HepG2 (cell line): ENCODE data around the gene ILRUN. TPM values are rescaled to one million over a fixed set of nuclear protein-coding genes. Genes with fewer than 3 reads are reported as not detected.

Source experiments
- ATAC-seq: fragments of 200-7000 bp; cut with Tn5 transposase; 3 replicates; pipeline ENCODE4 v1.9.1; 2020; ENCODE audit warnings: mild to moderate bottlenecking, moderate library complexity
- BruUV-seq: library from RNA; stranded (reverse); fragments of 400-500 nt; replicated peaks from 2 replicates; lab custom pipeline; 2021; lab: Mats Ljungman, UMichigan
- CTCF ChIA-PET: fragments of 300-600 bp; formaldehyde crosslinking; extraction: SDS; loops from one replicate; lab custom pipeline; 2021; ENCODE audit warnings: low total read pairs, inconsistent platforms, low intra/inter-chr PET ratio; lab: Yijun Ruan, JAX
- POLR2A ChIA-PET: fragments of 350-600 bp; sonication (Branson Sonifier 250); formaldehyde crosslinking; loops from one replicate; lab custom pipeline; 2020; ENCODE audit warnings: antibody characterized with exemption, inconsistent platforms; lab: Yijun Ruan, JAX
- DNase-seq: peaks from one replicate; pipeline ENCODE4 v3.0.0-alpha.2; 2015; ENCODE audit warnings: low spot score
- FAIRE-seq: peaks from 3 replicates; lab custom pipeline; 2011; peaks lifted over from hg19 to GRCh38; lab: Jason Lieb, UNC
- H2AFZ ChIP-seq: one replicate; pipeline ENCODE4 v1.6.1; 2011; ENCODE audit warnings: low read length, inconsistent platforms
- H3K27ac ChIP-seq: fragments of 300-600 bp; 3 replicates; pipeline ENCODE4 v1.8.0; 2011; ENCODE audit warnings: mixed run types, mild to moderate bottlenecking, mixed read lengths, low read length, inconsistent platforms; ENCODE audit not compliant: insufficient read depth; ENCODE audit errors: extremely low read length
- H3K27me3 ChIP-seq, 2 experiments: fragments of 200-600 bp in 1 of 2; 2 replicates in 1 of 2; 3 replicates in 1 of 2; pipeline versions ENCODE4 v1.6.0 to v1.8.0; 2011; ENCODE audit warnings: low read length in 2 of 2, mild to moderate bottlenecking in 2 of 2, moderate library complexity in 2 of 2, inconsistent platforms in 1 of 2; ENCODE audit not compliant: insufficient read depth in 2 of 2, control insufficient read depth in 1 of 2
- H3K36me3 ChIP-seq, 2 experiments: fragments of 200-600 bp in 1 of 2; replicated peaks in 1 of 2; 2 replicates in 1 of 2; 3 replicates in 1 of 2; pipeline versions ENCODE4 v1.5.1 to v1.8.0; 2011; ENCODE audit warnings: low read length in 2 of 2, inconsistent platforms in 1 of 2; ENCODE audit not compliant: insufficient read depth in 2 of 2, control insufficient read depth in 1 of 2
- H3K4me1 ChIP-seq: 2 replicates; pipeline ENCODE4 v1.5.1; 2012; ENCODE audit warnings: low read length, inconsistent platforms; ENCODE audit not compliant: insufficient read depth
- H3K4me2 ChIP-seq: 2 replicates; pipeline ENCODE4 v1.6.0; 2011; ENCODE audit warnings: low read depth, low read length, inconsistent platforms
- H3K4me3 ChIP-seq, 3 experiments: fragments of 200-600 bp in 1 of 3; sonication (generic), shearing (Covaris generic) in 1 of 3; replicated peaks in 1 of 3; 2 replicates each; pipeline ENCODE4 v1.5.1; 2011 to 2016; ENCODE audit warnings: low read length in 3 of 3, inconsistent platforms in 2 of 3, low read depth in 2 of 3, mild to moderate bottlenecking in 2 of 3, control low read depth in 1 of 3, mixed read lengths in 1 of 3; ENCODE audit not compliant: insufficient read depth in 1 of 3
- H3K79me2 ChIP-seq: one replicate; pipeline ENCODE4 v1.6.1; 2011; ENCODE audit warnings: low read length, inconsistent platforms; ENCODE audit not compliant: insufficient read depth
- H3K9ac ChIP-seq: 2 replicates; pipeline ENCODE4 v1.6.0; 2011; ENCODE audit warnings: mild to moderate bottlenecking, low read depth, low read length, inconsistent platforms; ENCODE audit not compliant: insufficient read depth
- H3K9me3 ChIP-seq: 2 replicates; pipeline ENCODE4 v1.5.1; 2012; ENCODE audit warnings: mild to moderate bottlenecking, low read length
- H4K20me1 ChIP-seq: 2 replicates; pipeline ENCODE4 v1.6.0; 2011; ENCODE audit warnings: inconsistent platforms, mild to moderate bottlenecking, low read length, moderate library complexity; ENCODE audit not compliant: insufficient read depth
- ARID3A ChIP-seq: IDR thresholded peaks from 2 replicates; pipeline ENCODE4 v1.6.1; 2012; ENCODE audit warnings: low read depth, low read length, improper control_type of control experiment
- ESRRA ChIP-seq: sonication (generic); formaldehyde crosslinking; IDR thresholded peaks from 2 replicates; pipeline ENCODE4 v1.5.1; 2020; ENCODE audit warnings: mild to moderate bottlenecking, low read depth, missing genetic modification reagents
- KDM5A ChIP-seq: fragments of 200-600 bp; sonication (generic); IDR thresholded peaks from 2 replicates; pipeline ENCODE4 v1.7.0; 2018; ENCODE audit warnings: antibody characterized with exemption, mild to moderate bottlenecking, low read length, borderline replicate concordance
- MYPOP ChIP-seq: sonication (generic); formaldehyde crosslinking; IDR thresholded peaks from 2 replicates; pipeline ENCODE4 v1.8.1; 2023; ENCODE audit warnings: mild to moderate bottlenecking, moderate library complexity, missing genetic modification reagents
- NFAT5 ChIP-seq: sonication (generic); formaldehyde crosslinking; IDR thresholded peaks from 2 replicates; pipeline ENCODE4 v1.4.0; 2020; ENCODE audit warnings: missing genetic modification reagents
- NKX3-1 ChIP-seq: sonication (generic); formaldehyde crosslinking; IDR thresholded peaks from 2 replicates; pipeline ENCODE4 v1.5.0; 2020; ENCODE audit warnings: missing genetic modification reagents
- RNF2 ChIP-seq: fragments of 450-650 bp; conservative IDR thresholded peaks from 2 replicates; pipeline ENCODE4 v1.6.1; 2016; ENCODE audit warnings: low read depth
- XRCC5 ChIP-seq: fragments of 200-400 bp; formaldehyde crosslinking; optimal IDR thresholded peaks from 2 replicates; pipeline ENCODE3; 2017; ENCODE audit warnings: mild to moderate bottlenecking, low read length
- ZNF280B ChIP-seq: sonication (generic); formaldehyde crosslinking; IDR thresholded peaks from 2 replicates; pipeline ENCODE4 v1.5.0; 2020; ENCODE audit warnings: missing genetic modification reagents, mild to moderate bottlenecking, borderline replicate concordance
- ZNF383 ChIP-seq: sonication (generic); formaldehyde crosslinking; IDR thresholded peaks from 2 replicates; pipeline ENCODE4 v1.4.0; 2020; ENCODE audit warnings: missing genetic modification reagents, mild to moderate bottlenecking, borderline replicate concordance
- ZNF564 ChIP-seq: sonication (generic); formaldehyde crosslinking; IDR thresholded peaks from 2 replicates; pipeline ENCODE4 v1.8.1; 2023; ENCODE audit warnings: mild to moderate bottlenecking, missing genetic modification reagents
- ZNF839 ChIP-seq: sonication (generic); formaldehyde crosslinking; IDR thresholded peaks from 2 replicates; pipeline ENCODE4 v1.4.0; 2020; ENCODE audit warnings: missing genetic modification reagents, mild to moderate bottlenecking, borderline replicate concordance
- WGBS: methylation state at CpG from one replicate; pipeline ENCODE4 v1.1.6; 2017; ENCODE audit warnings: low lambda C conversion rate; 5-methylcytosine and 5-hydroxymethylcytosine counted together
- in situ Hi-C: cut with HindIII; loops from 2 replicates; pipeline ENCODE4 v1.10.0; 2017; ENCODE audit warnings: low pct_unique_long_range_greater_than_20kb; ENCODE audit not compliant: extremely low pct_ligation_motif_present
- intact Hi-C: fragments of 100-400 bp; cut with micrococcal nuclease; formaldehyde crosslinking; loops from one replicate; pipeline ENCODE4 v1.10.0; 2022; ENCODE audit not compliant: unreplicated experiment
- polyA plus RNA-seq, 8 experiments: library from polyadenylated mRNA; depleted of rRNA in 3 of 8; stranded (reverse) in 7 of 8; unstranded in 1 of 8; fragments of >200 nt; fragmentation: Illumina TruSeq in 4 of 8; extraction: Trizol in 4 of 8; gene quantifications; 2 replicates each; pipeline versions ENCODE4 v1.2.1 to v1.2.3, GENCODE V29; 2011 to 2016; ENCODE audit warnings: low read depth in 4 of 8, missing spikeins in 1 of 8, mixed read lengths in 1 of 8; ENCODE audit not compliant: insufficient read depth in 1 of 8
- total RNA-seq, 5 experiments: library from RNA; depleted of rRNA; stranded (reverse); fragments of >200 nt; fragmentation: Illumina TruSeq; extraction: Trizol; gene quantifications; 2 replicates each; pipeline ENCODE4 v1.2.3, GENCODE V29; 2016; ENCODE audit warnings: low read depth in 1 of 5

The ILRUN gene
- total and polyA plus RNA-seq, 2 of the 13 experiments (the other 11 are each of a cell fraction or from before 2014, with no cell fraction given): 45.5 to 66.6 TPM

- Histone ChIP-seq H3K27me3 (no peaks in the 10 kb centered on the region), H3K4me3 (peak overlapping the region; percentile 62 to 71 (median 66); a peak in 5 of 6 replicates), H3K9me3 (no peaks in the 10 kb centered on the region), H4K20me1 (no peaks in the 10 kb centered on the region), H3K27ac (peak overlapping the region; percentile 91), H3K4me2 (peak overlapping the region; percentile 85), H3K9ac (peak overlapping the region; percentile 80), H2AFZ (no peak overlapping the region), H3K4me1 (peaks cover 70% of the 10 kb centered on the region), H3K36me3 (peaks cover 2 to 26% of the 10 kb centered on the region in 2 experiments), H3K79me2 (peaks cover 76% of the 10 kb centered on the region)
- no TSS peak for BruUV-seq
- DNase-seq (peak; percentile 76), ATAC-seq (peak; percentile 79), FAIRE-seq (peak; percentile 61)
- intact Hi-C loops: loop anchor here (1.0 to 5.0 kb wide), 3 partner anchors 40 to 136 kb away; partner anchors contain the start of genes BLTP3A, ILRUN and SNRPC
- 77% methylated on average over 5 of the region's 5 CpGs for WGBS
- ChIA-PET CTCF (no interaction called here), POLR2A (interaction anchor here (0.6 to 3.0 kb wide), 12 partner anchors 9 to 231 kb away, joined by 3 to 44 read pairs (median 7); partner anchors contain the start of genes BLTP3A, ILRUN, SNRPC and TAF11)
- in situ Hi-C loops: no loop called here
- TF ChIP-seq ZNF280B (CRISPR knock-in tag) (no peak), XRCC5 (no peak), MYPOP (CRISPR knock-in tag) (no peak), ZNF564 (CRISPR knock-in tag) (no peak), KDM5A (no peak), ESRRA (CRISPR knock-in tag) (no peak), NFAT5 (CRISPR knock-in tag) (no peak), NKX3-1 (no peak), ZNF839 (CRISPR knock-in tag) (no peak), RNF2 (no peak), ZNF383 (CRISPR knock-in tag) (0 out of 2 replicates have a peak, but pooled peaks have one; percentile 43), ARID3A (no peak)
These were observed 40.1 kb downstream of the ILRUN start for GRCh38 chr6:34656378-34657036.
